NCI-H2029 treated with DMSO at 0.1 percent for 48 hours (cell line): Measurements from ENCODE around the gene AEBP2.
"Not testable (repeated sequence)": the region's sequence is repeated elsewhere in the genome, so short reads cannot be mapped to it uniquely, and the experiment has no call there.

Source experiments
- DNase-seq: peaks from one replicate; lab custom pipeline; 2025; lab: John Stamatoyannopoulos, UW

The AEBP2 gene

GRCh38 chr12:19507823-19508222 is 68.5 kb downstream of the AEBP2 start:
- no peak for DNase-seq

- no peak for DNase-seq
These were observed 71.2 kb downstream of the AEBP2 start for GRCh38 chr12:19510461-19510860.

DNA sequence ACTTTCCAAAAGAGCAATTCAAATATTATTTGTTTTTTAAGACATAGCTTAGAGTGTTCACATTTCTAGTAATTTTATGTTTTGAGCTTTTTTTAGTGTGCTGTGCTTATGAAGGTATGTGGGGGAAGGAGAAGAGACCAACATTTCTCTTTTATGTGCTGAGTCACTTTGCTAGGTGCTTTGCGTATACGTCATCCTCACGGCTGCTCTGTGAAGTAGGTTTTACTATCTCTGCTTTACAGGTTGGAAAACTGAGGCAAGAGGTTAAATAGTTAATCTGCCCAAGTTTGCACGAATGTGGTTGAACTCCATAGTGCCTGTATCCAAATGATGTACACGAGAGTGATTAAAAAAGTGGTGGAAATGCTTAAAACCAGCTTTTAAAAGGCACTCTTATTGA is 75.9 kb downstream of the AEBP2 start:
- no peak for DNase-seq

GRCh38 chr12:19517583-19517982 is 78.3 kb downstream of the AEBP2 start:
- no peak for DNase-seq

- no peak for DNase-seq
These were observed 78.9 kb downstream of the AEBP2 start for GRCh38 chr12:19518209-19518608.

DNA sequence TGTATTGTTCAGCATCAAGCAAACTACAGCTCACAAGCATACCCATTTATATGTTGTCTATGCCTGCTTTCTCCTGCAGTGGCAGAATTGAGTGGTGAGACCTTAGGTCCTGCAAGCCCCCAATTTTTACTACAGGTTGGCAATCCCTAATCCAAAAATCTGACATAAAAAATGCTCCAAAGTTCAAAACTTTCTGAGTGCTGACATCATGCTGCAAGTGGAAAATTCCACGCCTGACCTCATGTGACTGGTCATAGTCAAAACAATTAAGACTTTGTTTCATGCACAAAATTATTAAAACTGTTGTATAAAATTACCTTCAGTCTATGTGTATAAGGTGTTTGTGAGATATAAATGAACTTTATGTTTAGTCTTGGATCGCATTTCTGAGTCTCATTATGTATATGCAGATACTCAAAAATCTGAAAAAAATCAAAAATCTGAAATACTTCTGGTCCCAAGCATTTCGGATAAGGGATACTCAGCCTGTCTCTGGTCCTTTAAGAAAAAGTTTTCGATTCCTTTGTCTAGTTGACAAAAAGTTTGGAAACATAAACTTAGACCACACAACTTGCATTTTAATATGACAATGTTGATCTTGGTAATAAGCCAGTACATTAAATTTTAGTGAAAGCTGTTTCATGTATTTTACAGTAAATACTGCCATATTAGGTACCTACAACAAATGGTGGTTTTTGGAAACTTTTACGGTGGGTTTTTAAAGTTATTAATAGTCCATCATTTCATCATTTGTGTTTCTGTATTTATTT is 81.5 kb downstream of the AEBP2 start:
- DNase-seq, result no peak

- DNase-seq, result no peak
These were observed 86.0 kb downstream of the AEBP2 start for GRCh38 chr12:19525274-19525673.

- no peak for DNase-seq
These were observed 88.6 kb downstream of the AEBP2 start for GRCh38 chr12:19527866-19528265.

DNA sequence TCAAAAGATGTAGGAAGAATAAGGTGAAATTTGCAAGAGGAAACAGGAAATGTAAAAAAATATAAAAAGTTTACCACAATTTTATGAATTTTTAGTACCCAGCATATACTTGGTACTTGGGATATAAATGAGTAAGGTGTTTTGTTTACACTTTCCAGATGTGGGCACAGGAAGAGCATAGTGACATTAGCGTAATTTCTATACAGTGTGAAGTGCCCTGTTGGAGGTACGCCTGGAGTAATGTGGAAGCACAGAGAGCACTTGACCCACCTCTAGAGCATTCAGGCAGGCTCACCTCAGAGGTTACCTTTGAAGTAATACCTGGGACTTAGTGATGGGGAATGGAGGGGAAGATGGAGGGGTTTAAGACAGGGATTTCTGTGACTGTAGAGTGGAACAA is 89.5 kb downstream of the AEBP2 start:
- no peak for DNase-seq

DNA sequence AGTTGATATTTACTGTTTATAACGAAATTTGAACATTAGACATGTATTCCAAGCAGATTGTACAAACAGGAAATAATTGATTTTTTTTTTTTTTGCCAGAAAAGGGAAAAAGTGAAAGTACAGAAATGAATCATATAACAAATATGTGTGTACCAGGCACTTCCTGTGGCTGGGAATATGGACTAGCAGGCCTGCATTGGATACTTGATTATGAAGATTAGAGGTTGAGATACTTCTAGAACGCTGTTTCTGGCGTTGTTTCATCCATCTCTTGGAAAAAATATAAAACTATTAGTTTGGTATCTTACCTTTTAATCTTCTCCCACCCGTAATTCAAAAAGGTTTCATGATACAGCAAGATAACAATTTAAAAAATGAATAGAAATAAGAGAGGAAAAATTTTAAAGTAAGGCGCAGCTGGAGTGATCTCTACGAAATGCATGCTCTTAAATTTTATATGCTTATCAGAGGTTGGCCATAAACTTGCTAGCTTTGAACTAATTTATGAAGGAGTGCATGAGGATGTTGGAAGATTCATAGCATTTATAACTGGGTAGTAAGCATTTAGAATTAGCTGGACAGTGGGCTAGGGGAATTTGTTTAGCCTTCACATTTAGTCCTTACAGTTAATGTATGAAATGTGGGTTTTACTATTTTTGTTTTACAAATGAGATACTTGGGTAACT is 90.8 kb downstream of the AEBP2 start:
- DNase-seq, result no peak

- no peak for DNase-seq
These were observed 91.3 kb downstream of the AEBP2 start for GRCh38 chr12:19530637-19531023.

- no peak for DNase-seq
These were observed 94.3 kb downstream of the AEBP2 start for GRCh38 chr12:19533567-19533966.

GRCh38 chr12:19539071-19539470 is 99.8 kb downstream of the AEBP2 start:
- no peak for DNase-seq

DNA sequence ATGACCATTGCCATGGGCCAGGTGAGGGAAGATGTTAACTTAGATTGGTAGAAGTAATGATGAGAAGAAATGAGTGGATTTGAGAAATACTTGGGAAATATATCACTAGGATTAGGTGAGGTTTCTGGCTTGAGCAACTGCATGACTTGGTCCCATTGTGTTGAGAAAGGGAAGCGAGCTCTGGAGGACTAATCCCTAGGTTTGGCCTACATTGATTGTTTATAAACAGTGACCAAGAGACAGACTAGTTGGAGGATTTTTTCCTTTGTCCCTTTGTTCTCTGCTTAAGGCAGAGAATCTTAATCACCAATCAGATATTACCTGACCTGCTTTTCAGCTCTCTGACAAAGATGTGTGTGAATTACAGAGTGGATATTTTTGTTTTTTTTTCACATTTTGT is 100.5 kb downstream of the AEBP2 start:
- no peak for DNase-seq

- no peak for DNase-seq
These were observed 103.3 kb downstream of the AEBP2 start for GRCh38 chr12:19542606-19543005.

- DNase-seq, result no peak
These were observed 105.1 kb downstream of the AEBP2 start for GRCh38 chr12:19544353-19544752.

- DNase-seq, result no peak
These were observed 106.0 kb downstream of the AEBP2 start for GRCh38 chr12:19545301-19545700.

- no peak for DNase-seq
These were observed 106.7 kb downstream of the AEBP2 start for GRCh38 chr12:19546027-19546426.

- no peak for DNase-seq
These were observed 107.4 kb downstream of the AEBP2 start for GRCh38 chr12:19546611-19547162.

GRCh38 chr12:19547271-19547671 is 108.0 kb downstream of the AEBP2 start:
- no peak for DNase-seq

GRCh38 chr12:19548834-19549233 is 109.5 kb downstream of the AEBP2 start:
- no peak for DNase-seq

- no peak for DNase-seq
These were observed 111.3 kb downstream of the AEBP2 start for GRCh38 chr12:19550626-19551025.

- DNase-seq, result not testable (repeated sequence)
These were observed 113.3 kb downstream of the AEBP2 start for GRCh38 chr12:19552441-19553097.
